HG02588 (cell line): ENCODE measurements around the gene ITIH4.

Source experiments
- ATAC-seq: cut with Tn5 transposase; IDR thresholded peaks from one replicate; pipeline ENCODE4 v1.9.1; 2021; ENCODE audit warnings: mild to moderate bottlenecking, moderate library complexity; ENCODE audit not compliant: unreplicated experiment

The ITIH4 gene

GRCh38 chr3:52805270-52806039, 25.0 kb downstream of the ITIH4 start:
- no peak for ATAC-seq

DNA sequence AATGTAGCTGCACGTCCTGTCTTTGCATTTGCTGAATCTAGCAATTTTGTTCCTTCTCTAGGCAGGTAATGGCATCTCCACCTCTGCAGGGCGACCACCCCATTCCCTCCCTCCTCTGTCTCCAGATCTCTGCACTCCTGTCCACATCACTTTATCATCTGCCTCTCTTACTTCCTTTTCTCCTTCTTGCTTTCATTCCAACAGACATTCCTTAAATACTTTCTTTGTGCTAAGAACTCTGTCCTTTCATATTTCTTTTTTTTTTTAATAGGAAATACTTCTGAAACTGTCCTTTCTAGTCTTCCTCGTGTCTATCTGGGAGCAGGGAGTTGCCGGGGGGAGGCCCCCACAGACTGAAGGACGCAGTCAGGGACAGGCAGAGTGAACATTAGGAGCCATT, 28.6 kb downstream of the ITIH4 start:
- ATAC-seq, result no peak

GRCh38 chr3:52800079-52800478, 30.4 kb downstream of the ITIH4 start:
- ATAC-seq, result no peak

- ATAC-seq, result no peak
These were observed 31.4 kb downstream of the ITIH4 start for GRCh38 chr3:52798978-52799476.

GRCh38 chr3:52798376-52798977, 32.0 kb downstream of the ITIH4 start:
- ATAC-seq, result no peak

DNA sequence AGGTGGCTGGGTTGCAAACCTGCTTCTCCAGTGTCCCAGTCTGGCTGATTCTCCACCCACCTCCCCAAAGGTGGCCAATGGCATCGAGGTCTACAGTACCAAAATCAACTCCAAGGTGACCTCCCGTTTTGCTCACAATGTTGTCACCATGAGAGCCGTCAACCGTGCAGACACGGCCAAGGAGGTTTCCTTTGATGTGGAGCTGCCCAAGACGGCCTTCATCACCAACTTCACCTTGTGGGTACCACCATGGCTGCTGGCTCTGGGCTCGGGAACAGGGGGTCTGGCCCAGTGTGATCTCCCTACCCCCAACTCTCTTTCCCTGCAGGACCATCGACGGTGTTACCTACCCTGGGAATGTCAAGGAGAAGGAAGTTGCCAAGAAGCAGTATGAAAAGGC, 34.1 kb downstream of the ITIH4 start:
- no peak for ATAC-seq

DNA sequence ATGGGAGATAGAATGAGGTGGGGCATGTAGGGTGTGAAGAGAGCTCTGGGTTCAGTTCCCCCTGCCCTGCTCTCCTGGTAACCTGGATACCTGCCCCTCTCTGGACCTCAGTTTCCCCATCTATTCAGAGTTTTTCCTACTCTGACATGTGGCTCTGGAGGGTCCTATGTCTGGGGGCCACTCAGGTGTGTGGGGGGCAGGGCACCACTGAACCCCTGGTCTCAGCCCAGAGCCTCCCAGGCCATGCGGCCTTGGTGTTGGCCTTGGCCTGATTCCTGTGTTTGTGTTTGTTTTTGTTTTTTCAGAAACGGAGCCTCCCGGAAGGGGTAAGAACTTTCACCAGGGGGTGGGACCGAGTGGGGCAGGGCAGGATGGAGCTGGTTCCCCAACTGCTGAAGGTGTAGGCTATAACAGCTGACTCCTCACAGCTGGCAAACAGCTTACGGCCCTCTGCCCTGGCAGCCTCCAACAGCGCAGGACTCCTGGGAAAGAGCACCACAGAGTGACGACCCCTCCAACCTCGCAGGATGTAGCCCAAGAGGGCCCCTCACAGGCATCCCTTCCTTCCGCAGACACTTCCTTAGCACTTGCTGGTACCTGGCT, 35.1 kb downstream of the ITIH4 start:
- no peak for ATAC-seq

DNA sequence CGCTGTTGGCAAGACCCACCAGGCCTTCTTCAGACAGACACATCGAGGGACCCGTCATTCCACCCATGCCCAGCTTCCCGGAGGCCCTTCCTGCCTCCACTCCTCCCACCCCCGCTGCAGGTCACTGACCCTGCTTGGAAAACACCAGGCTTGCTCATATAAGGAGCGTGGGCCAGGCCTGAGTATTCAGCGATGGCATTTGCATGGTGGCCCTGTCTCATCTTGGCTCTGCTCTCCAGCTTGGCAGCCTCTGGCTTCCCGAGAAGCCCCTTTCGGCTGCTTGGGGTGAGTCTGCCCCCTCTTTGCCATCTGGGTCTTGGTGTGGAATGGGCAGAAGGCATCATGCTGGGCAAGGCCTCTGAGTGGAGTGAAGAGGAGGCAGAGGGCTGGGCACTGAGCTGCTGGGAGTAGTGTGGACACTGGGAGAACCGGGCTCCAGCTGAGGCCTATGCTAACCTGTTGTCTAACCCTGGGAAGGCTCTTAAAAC, 35.8 kb downstream of the ITIH4 start, which contains the start of gene ITIH3:
ITIH3 (plus strand) TSS at position 185 of the 488 bp plus-strand sequence; CDS start at position 193, 8 bp downstream.
- no peak for ATAC-seq

- no peak for ATAC-seq
These were observed 36.5 kb downstream of the ITIH4 start for GRCh38 chr3:52793702-52794611.

- ATAC-seq, result no peak
These were observed 37.3 kb downstream of the ITIH4 start for GRCh38 chr3:52792961-52793695.

DNA sequence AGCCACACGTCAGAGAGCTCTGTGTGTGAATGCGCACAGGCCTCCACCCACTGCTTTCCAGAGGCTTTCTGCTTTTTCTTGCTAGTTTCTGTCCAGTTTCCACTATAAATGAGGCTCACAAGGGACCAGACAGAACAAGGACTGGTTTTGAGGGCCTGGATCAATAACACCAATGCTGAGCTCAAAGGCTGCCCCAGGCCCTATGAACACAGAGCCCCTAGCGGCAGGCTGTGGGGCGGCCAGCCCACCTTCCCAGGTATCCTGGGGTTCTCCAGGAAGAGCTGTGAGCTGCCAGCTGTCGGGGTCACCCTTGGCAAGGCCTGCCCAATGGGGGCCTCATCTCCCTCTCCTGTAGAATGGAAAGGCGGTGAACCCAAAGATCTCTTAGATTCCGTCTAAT, 38.1 kb downstream of the ITIH4 start:
- no peak for ATAC-seq

- no peak for ATAC-seq
These were observed 38.5 kb downstream of the ITIH4 start for GRCh38 chr3:52791928-52792327.

DNA sequence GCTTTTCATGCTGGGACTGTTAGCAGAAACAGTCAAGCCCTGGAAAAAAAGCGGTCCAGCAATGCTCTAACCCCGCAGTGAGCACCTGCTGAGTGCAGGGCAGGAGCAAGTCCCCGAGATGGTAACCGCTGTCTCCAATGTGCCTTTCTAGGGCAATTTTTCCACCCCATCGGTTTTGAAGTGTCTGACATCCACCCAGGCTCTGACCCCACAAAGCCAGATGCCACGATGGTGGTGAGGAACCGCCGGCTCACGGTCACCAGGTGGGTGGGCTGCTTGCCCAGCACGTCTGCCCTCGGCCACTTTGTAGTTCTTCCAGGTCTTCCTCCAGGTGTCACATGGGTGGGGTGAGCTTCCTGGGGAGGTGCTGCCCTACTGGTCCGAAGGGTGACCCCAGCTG, 39.1 kb downstream of the ITIH4 start:
- ATAC-seq, result no peak

DNA sequence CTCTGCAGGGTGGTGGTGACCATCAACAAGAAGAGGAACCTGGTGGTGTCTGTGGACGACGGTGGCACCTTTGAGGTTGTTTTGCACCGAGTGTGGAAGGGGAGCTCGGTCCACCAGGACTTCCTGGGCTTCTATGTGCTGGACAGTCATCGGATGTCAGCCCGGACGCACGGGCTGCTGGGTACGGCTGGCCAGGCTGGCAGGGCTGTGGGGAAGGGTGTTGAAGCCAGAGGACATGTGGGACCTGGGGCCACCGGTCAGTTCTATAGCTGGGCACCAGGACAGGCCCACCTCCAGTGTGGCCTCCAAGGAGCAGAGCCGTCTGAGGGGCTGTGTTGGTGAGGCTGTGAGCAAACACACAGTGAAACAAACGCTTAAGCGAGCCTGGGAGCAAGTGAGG, 39.7 kb downstream of the ITIH4 start:
- no peak for ATAC-seq

GRCh38 chr3:52790337-52790736, 40.1 kb downstream of the ITIH4 start:
- no peak for ATAC-seq

DNA sequence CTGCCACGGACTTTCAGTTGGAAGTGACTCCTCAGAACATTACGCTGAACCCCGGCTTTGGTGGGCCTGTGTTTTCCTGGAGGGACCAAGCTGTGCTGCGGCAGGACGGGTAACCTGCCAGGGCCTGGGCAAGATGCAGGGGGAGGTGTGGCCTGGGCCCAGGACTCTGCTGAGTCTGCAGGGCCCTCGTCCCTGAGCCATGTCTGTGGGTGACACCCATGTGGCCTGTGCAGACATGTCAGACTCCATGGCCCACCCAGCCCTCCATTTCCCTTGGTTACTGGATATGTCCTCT, 40.8 kb downstream of the ITIH4 start:
- ATAC-seq, result no peak

- no peak for ATAC-seq
These were observed 41.4 kb downstream of the ITIH4 start for GRCh38 chr3:52788890-52789745.

DNA sequence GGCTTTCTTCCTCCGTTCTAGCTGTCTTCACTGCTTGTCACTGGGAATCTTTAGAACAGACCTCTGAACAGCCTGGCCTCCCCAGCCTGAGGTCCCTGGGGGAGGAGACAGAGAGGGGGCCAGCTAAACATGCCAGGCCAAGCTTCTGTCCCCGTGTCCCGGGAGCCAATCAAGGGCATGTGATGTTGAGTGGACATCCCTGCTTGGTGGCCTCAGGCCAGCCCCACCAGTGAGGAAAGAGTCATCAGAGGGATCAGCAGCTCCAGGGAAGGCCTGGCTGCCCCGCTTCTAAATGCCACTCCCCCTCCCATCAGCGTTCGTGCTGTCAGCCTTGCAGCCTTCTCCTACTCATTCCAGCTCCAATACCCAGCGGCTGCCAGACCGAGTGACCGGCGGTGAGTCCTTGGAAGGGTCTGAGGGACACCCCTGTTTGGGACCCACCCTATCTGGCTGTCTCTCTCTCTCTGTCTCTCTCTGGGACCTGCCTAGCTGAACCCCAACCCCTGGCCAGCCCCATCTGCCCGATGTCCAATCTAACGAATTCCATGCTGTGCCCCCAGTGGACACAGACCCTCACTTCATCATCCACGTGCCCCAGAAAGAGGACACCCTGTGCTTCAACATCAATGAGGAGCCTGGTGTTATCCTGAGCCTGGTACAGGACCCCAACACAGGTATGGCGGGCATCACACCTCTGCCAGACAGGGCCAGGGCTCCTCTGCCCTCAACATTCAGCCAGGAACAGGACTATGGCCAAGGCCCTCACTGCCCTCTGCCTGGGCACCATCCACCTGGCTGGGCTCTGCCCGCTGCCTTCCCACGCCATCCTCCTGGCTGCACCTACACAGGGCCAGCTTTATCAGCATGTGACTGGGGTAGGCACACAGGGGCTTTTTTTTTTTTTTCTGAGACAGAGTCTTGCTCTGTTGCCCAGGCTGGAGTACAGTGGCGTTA, 42.5 kb downstream of the ITIH4 start:
- ATAC-seq, result no peak
